HL-60/S4 treated with phorbol 12-myristate 13-acetate at 8.2 ng/mL for 4 days and 3 days (cell line): ENCODE data around the gene HSFX1.

Experiments
- in situ Hi-C: fragments of 300-500 bp; cut with MboI; formaldehyde crosslinking; loops from 2 replicates; pipeline ENCODE4 v1.15.0; 2022; ENCODE audit warnings: low sequenced_read_pairs

HSFX1 gene

DNA sequence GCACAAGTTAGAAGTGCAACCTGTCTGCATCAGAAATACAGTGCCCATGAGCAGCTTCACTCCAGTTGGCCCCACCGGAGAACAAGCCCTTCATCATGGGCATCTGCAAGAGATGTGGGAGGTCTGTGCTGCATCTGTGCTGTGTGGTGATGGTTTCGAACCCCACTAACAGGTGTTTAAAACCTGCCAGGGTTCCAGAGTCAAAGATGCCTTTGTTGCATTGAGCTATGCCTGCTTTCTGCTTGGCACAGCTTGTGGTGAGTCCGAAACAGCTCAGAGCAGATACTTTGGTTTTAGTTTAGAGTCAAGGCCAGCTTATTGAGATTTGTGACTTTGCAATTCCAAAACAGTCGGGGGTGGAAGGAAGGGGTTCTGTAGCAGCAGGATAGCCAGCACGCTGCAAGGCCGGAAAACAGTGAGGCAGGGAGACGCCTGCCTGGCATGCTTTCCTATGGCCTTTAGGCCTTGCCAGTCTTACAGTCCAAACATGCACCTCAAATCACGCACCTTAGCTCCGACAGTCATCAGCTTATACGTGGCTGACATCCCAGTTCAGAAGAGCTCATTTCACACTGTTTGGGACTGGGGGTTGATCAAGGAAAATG, 29.7 kb downstream of the HSFX1 start:
- in situ Hi-C loops = no loop called here

GRCh38 chrX:149804102-149804501, 30.2 kb downstream of the HSFX1 start:
- in situ Hi-C loops = no loop called here

- in situ Hi-C loops = no loop called here
Measured at GRCh38 chrX:149807747-149808458, 34.0 kb downstream of the HSFX1 start.

DNA sequence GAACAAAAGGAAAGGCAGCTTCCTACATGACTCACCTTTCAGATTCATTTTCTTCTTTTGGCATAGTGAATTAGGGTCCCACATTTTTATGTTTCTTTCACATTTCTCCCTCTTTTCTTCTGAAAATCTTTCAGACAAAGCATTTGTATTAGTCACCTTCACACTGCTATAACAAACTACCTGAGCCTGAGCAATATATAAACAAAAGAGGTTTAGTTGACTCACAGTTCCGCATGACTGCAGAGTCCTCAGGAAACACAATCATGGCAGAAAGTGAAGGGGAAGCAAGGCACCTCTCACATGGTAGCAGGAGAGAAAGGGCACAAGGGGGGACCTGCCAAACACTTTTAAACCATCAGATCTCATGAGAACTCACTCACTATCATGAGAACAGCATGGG, 44.8 kb downstream of the HSFX1 start:
- in situ Hi-C loops = no loop called here

DNA sequence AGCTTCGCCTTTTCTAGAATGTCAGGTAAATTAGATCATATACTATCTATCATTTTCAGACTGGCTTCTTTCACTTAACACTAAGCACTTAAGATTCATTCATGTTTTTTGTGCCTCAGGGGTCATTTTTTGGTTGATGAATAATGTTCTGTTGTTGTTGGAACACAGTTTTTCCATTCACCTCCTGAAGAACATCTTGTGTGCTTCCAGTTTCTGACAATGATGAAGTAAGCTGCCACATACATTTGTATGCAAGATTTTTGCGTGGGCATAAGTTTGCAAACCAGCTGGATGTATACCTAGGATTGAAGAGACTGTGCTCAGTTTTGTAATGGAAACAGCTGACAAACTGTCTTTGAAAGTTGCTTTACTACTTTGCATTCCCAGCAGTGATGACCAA, 45.5 kb downstream of the HSFX1 start:
- in situ Hi-C loops = no loop called here

DNA sequence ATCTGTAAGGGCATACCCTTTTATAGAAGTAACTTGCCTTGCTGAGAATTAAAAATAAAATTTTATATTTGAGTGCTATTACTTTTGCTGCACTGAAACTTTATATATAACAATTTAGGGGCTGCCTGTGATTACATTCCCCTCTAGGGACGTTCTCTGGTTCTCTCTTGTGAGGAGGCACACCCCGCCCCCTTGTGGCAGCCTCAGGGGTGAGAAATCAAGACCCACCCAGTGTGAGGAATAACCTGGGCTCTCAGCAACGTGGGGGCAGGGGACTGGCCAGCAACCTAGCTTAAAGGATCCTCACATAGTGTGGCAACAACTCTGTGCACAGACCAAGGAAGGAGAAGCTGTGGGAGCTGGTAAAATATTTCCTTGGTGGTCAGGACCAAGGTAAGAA, 51.6 kb downstream of the HSFX1 start:
- in situ Hi-C loops = no loop called here
